H1 (cell line): Measurements from ENCODE around the gene CD46. TPM values are rescaled to one million over a fixed set of nuclear protein-coding genes. Genes with fewer than 3 reads are reported as not detected.

Experiments
- KDM5A ChIP-seq: fragments of 200-600 bp; IDR thresholded peaks from 2 replicates; pipeline ENCODE4 v1.7.1; 2012; ENCODE audit warnings: mild to moderate bottlenecking, low read length, inconsistent platforms, mixed read lengths
- RFX5 ChIP-seq: IDR thresholded peaks from 2 replicates; pipeline ENCODE4 v1.6.1; 2011; ENCODE audit warnings: low read depth, low read length, improper control_type of control experiment, borderline replicate concordance
- SP4 ChIP-seq: IDR thresholded peaks from 2 replicates; pipeline ENCODE4 v1.6.1; 2012; ENCODE audit warnings: low read length, inconsistent platforms
- polyA plus RNA-seq, 7 experiments: library from polyadenylated mRNA; depleted of rRNA in 3 of 7; stranded (reverse) in 5 of 7; unstranded in 2 of 7; fragments of >200 nt in 5 of 7; fragments of 200-250 nt in 2 of 7; gene quantifications; 1 replicate in 5 of 7; 2 replicates in 1 of 7; 4 replicates in 1 of 7; pipeline versions ENCODE4 v1.2.1 to v1.2.3, GENCODE V29; 2011 to 2013; ENCODE audit warnings: missing spikeins in 2 of 7, mixed read lengths in 2 of 7
- total RNA-seq: library from RNA; stranded (reverse); fragmentation: NEBNext Ultra II Directional; extraction: Animal tissue kit (Norgen Biotek cat#: 25700); gene quantifications from 2 replicates; pipeline ENCODE4 v1.2.1, GENCODE V29; 2021

The CD46 gene
- total and polyA plus RNA-seq, 2 of the 8 experiments (the other 6 are each of a cell fraction or from before 2014, with no cell fraction given) = 60.9 to 113 TPM

GRCh38 chr1:207828485-207829158 is 76.8 kb downstream of the CD46 start (continued):
- TF ChIP-seq SP4 = no peak
- TF ChIP-seq RFX5 = no peak
- no peak for TF ChIP-seq KDM5A
